ENCODE measurements around the gene PCGF3.
"Not testable (repeated sequence)": the region's sequence is repeated elsewhere in the genome, so short reads cannot be mapped to it uniquely, and the experiment has no call there.

PCGF3 gene

GRCh38 chr4:797066-797465, 91.4 kb downstream of the PCGF3 start:
- peak; percentile 78 for DNase-seq (ENCODE audit: low spot score)

GRCh38 chr4:801436-802124, 95.9 kb downstream of the PCGF3 start:
- no peak for DNase-seq (ENCODE audit: low spot score)

- no peak for DNase-seq (ENCODE audit: low spot score)
Observed at GRCh38 chr4:803884-804283, 98.3 kb downstream of the PCGF3 start.

- DNase-seq (ENCODE audit: low spot score): no peak
Observed at GRCh38 chr4:804804-805203, 99.2 kb downstream of the PCGF3 start.

- not testable (repeated sequence) for DNase-seq (ENCODE audit: low spot score)
Observed at GRCh38 chr4:806979-807378, 101.3 kb downstream of the PCGF3 start.

- DNase-seq (ENCODE audit: low spot score): peak; percentile 69
Observed at GRCh38 chr4:807792-808191, 102.2 kb downstream of the PCGF3 start.

- DNase-seq (ENCODE audit: low spot score): peak; percentile 34
Observed at GRCh38 chr4:808860-809570, 103.4 kb downstream of the PCGF3 start.

GRCh38 chr4:813900-814299, 108.3 kb downstream of the PCGF3 start:
- DNase-seq (ENCODE audit: low spot score): no peak

GRCh38 chr4:814312-814850, 108.7 kb downstream of the PCGF3 start:
- no peak for DNase-seq (ENCODE audit: low spot score)

GRCh38 chr4:815464-816146, 110.0 kb downstream of the PCGF3 start:
- DNase-seq (ENCODE audit: low spot score): no peak

GRCh38 chr4:818106-818921, 112.7 kb downstream of the PCGF3 start:
- peak; percentile 93 for DNase-seq (ENCODE audit: low spot score)

GRCh38 chr4:819401-820229, 114.0 kb downstream of the PCGF3 start:
- no peak for DNase-seq (ENCODE audit: low spot score)

All from cerebellar cortex (tissue), 1 donor.